Stimulated activated CD8-positive, alpha-beta memory T cell treated with anti-CD3 and anti-CD28 coated beads, Interleukin-7, amount 100 ng/mL, for 24 hours (primary cell): Measurements from ENCODE around the gene PRXL2A.

Experiments used
- DNase-seq: peaks from one replicate; pipeline ENCODE4 v3.0.0-alpha.2; 2020; ENCODE audit warnings: low read depth

PRXL2A gene

GRCh38 chr10:80447436-80448190 is 39.3 kb downstream of the PRXL2A start:
- no peak for DNase-seq

GRCh38 chr10:80448209-80448942 is 40.0 kb downstream of the PRXL2A start:
- no peak for DNase-seq

- no peak for DNase-seq
Measured at GRCh38 chr10:80449520-80449919, 41.2 kb downstream of the PRXL2A start.

GRCh38 chr10:80451132-80451531 is 42.8 kb downstream of the PRXL2A start:
- DNase-seq: no peak

DNA sequence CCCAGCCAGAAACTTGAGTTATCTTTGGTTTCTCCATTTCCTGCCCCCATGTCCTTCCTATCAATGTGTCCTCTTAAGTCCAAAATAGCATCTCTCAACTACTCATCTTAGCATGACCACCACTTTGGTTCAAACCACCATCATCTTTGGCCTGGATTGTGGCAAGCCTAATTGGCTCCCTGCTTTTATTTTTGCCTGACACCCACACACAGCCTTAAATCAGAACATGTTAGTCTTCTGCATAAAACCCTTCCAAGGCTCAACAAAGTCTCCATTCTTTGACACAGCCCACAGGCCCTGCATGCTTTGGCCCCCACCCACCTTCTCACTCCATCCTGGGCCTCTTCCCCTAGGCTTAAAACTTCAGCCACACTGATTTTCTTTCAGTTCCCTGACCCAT is 43.7 kb downstream of the PRXL2A start:
- no peak for DNase-seq

GRCh38 chr10:80452640-80453039 is 44.3 kb downstream of the PRXL2A start:
- no peak for DNase-seq

- no peak for DNase-seq
Measured at GRCh38 chr10:80453056-80453841, 44.9 kb downstream of the PRXL2A start.

GRCh38 chr10:80453842-80454512 is 45.6 kb downstream of the PRXL2A start, which contains the start of gene TSPAN14:
Gene TSPAN14 (plus strand): TSS chr10:80454310. CDS start chr10:80489234, 34,924 bp downstream.
- DNase-seq: peak; percentile 41

GRCh38 chr10:80454513-80455460 is 46.4 kb downstream of the PRXL2A start:
- no peak for DNase-seq

- no peak for DNase-seq
Measured at GRCh38 chr10:80455461-80456349, 47.4 kb downstream of the PRXL2A start.

GRCh38 chr10:80457554-80458262 is 49.4 kb downstream of the PRXL2A start:
- DNase-seq: no peak

DNA sequence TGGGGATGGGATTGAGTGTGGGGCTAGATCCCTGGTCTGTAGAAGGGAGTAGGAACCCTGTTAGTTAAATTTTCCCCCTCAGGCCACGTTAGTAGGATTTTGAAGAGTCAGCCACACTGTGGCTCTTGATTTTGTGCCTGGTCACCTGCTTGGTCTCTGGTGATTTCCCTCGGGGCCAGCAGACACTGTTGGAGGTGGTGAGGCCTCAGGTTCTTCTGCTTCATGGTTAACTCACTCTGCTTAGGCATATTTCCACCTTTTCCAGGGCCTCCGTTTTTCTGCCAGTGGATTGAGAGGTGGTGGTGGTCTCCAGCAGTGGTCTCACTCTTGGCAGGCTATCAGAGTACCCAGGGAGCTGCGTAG is 49.9 kb downstream of the PRXL2A start:
- no peak for DNase-seq

DNA sequence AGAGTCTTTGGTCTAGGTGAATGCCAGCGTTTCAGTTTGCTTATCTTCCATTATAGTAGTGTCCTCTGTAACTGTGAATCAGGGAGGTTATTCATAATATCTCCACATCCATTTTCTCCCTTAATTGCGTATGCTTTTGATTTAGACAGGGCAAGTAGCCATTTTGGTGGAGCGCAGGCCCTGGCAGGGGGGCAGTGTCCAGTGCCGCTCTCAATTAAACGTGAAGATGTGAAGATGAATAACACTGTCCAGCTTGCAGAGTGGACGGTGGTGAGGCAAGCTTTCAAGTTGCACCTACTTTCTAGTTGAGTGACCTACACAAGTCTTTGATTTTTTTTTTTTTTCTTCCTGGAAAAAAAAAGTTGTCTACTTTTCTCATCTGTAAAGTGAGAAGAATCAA is 50.3 kb downstream of the PRXL2A start:
- no peak for DNase-seq

GRCh38 chr10:80459047-80459865 is 50.9 kb downstream of the PRXL2A start:
- DNase-seq: no peak

DNA sequence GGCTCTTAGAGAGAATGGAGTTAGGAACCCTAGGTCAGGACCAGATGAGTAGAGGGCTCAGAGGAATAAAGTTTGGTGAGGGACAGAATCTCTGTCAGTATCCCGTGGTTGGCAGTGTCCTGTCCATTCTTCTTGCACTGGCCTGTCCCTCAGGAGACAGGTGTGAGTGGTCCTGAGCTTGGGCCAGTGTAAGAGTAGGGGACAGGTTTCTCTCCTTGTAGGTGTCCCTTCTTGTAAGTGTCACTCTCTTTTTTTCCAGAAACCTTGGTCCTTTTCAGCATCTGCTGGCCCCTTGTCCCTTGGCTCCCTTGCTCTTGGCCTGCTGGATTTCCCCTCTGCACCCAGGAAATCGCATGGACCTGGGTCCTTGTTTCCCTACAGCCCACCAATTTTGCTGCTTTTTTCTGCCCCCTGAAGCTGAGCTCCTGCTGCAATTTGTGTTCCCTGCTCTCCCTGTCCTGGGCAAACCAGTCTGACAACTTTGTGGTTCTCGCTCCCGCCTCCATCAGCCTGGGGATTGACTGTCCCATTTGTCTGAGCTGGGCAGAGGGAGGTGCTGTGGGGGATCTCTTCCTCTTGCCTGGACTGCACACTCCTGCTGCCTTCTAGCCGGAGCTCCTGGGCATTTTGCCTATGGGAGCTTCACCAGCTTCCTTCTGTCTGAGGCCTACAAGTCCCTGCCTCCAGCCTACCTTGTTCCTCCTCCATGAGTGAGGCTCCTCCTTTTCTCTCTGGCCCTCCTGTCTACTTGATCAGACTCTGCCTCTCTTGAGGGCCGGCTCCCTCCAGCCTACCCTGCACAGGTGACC is 52.3 kb downstream of the PRXL2A start:
- no peak for DNase-seq

DNA sequence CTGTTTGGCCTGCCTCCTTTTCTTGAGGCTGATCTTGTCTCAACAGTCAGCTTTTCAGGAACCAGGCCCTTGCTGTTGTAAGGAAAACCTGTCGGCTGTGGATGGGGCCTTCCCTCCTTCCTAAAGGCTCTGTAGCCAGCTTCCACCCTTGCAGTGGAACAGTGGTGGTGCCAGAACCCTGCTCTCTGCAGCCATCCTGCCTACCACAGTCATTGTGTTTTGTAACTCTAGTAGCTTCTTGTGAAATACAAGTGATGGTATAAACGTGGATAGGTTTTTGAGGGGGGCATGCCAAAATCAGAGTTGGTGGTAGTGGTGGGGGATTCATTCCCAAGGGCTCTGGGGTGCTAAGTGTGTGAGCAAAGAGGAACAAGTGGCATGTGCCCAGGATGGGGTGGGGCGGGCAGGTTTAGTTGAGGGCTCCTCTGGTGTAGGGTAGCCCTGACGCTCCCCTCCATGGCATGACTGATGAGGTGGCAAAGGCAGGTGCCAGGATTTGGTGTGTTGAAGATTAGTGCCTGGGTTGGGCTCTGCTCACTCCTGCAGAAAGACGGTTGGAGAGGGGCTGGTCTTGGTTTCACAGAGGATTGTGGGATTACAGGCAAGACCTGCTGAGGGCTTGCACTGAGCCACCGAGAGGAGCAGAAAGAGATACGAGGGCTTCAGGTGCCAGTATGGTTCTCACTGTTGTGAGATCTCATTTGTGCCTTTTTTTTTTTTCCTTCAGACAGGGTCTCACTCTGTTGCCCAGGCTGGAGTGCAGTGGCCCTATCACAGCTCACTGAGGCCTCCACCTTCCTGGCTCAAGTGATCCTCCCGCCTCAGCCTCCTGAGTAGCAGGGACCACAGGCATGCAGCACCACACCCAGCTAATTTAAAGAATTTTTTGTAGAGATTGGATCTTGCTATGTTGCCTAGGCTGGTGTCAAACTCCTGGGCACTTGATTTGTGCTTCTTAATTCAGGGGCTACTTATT is 53.1 kb downstream of the PRXL2A start:
- no peak for DNase-seq
